ENCODE data around the gene YARS1. TPM values are rescaled to one million over a fixed set of nuclear protein-coding genes. Genes with fewer than 3 reads are reported as not detected.
A peak's percentile ranks its signal among the peaks of the same experiment; 100 is the strongest.

Gene YARS1
- total RNA-seq, 1 donor, result 199 TPM

- no peak overlapping the region for H2AFZ ChIP-seq (ENCODE audit: low read length)
- TF ChIP-seq CTCF (IDR thresholded peaks at IDR 0.05; ENCODE audit: extremely low read depth, low read depth, low read length), result no peak
- no peaks in the 10 kb centered on the region for H3K27me3 ChIP-seq (ENCODE audit: insufficient read depth, low read length)
- H3K27ac ChIP-seq (ENCODE audit: low read depth, low read length), result no peak overlapping the region
- no peaks in the 10 kb centered on the region for H3K9me3 ChIP-seq (ENCODE audit: low read depth, low read length)
- H3K4me3 ChIP-seq (ENCODE audit: insufficient read depth, low read length), result no peak overlapping the region
- H3K4me2 ChIP-seq (ENCODE audit: insufficient read depth, low read length), result no peak overlapping the region
- H3K4me1 ChIP-seq (ENCODE audit: insufficient read depth, low read length), result peaks cover 5% of the 10 kb centered on the region
- peak; percentile 54 for DNase-seq (ENCODE audit: insufficient read length, low spot score, missing footprints)
- H3K79me2 ChIP-seq (ENCODE audit: insufficient read depth, low read length), result no peaks in the 10 kb centered on the region
- no peaks in the 10 kb centered on the region for H3K36me3 ChIP-seq (ENCODE audit: insufficient read depth, low read length)
- no peaks in the 10 kb centered on the region for H4K20me1 ChIP-seq (ENCODE audit: insufficient read depth, low read length)
These were observed 80.1 kb downstream of the YARS1 start for GRCh38 chr1:32736812-32737791.

GRCh38 chr1:32733582-32734321 lies 83.4 kb downstream of the YARS1 start:
- H3K27me3 ChIP-seq (ENCODE audit: insufficient read depth, low read length), result no peaks in the 10 kb centered on the region
- no peaks in the 10 kb centered on the region for H3K36me3 ChIP-seq (ENCODE audit: insufficient read depth, low read length)
- peak overlapping the region; percentile 18 for H2AFZ ChIP-seq (ENCODE audit: low read length)
- peaks cover 4% of the 10 kb centered on the region for H3K4me1 ChIP-seq (ENCODE audit: insufficient read depth, low read length)
- H3K9me3 ChIP-seq (ENCODE audit: low read depth, low read length), result no peaks in the 10 kb centered on the region
- no peaks in the 10 kb centered on the region for H4K20me1 ChIP-seq (ENCODE audit: insufficient read depth, low read length)
- peak; percentile 43 for DNase-seq (ENCODE audit: insufficient read length, low spot score, missing footprints)
- H3K4me2 ChIP-seq (ENCODE audit: insufficient read depth, low read length), result no peak overlapping the region
- no peak overlapping the region for H3K27ac ChIP-seq (ENCODE audit: low read depth, low read length)
- no peaks in the 10 kb centered on the region for H3K79me2 ChIP-seq (ENCODE audit: insufficient read depth, low read length)
- no peak overlapping the region for H3K4me3 ChIP-seq (ENCODE audit: insufficient read depth, low read length)
- no peak for TF ChIP-seq CTCF (IDR thresholded peaks at IDR 0.05; ENCODE audit: extremely low read depth, low read depth, low read length)

- H3K27me3 ChIP-seq (ENCODE audit: insufficient read depth, low read length), result no peaks in the 10 kb centered on the region
- H3K27ac ChIP-seq (ENCODE audit: low read depth, low read length), result no peak overlapping the region
- H4K20me1 ChIP-seq (ENCODE audit: insufficient read depth, low read length), result no peaks in the 10 kb centered on the region
- H3K36me3 ChIP-seq (ENCODE audit: insufficient read depth, low read length), result no peaks in the 10 kb centered on the region
- no peak overlapping the region for H2AFZ ChIP-seq (ENCODE audit: low read length)
- H3K9me3 ChIP-seq (ENCODE audit: low read depth, low read length), result no peaks in the 10 kb centered on the region
- H3K4me1 ChIP-seq (ENCODE audit: insufficient read depth, low read length), result peaks cover 14% of the 10 kb centered on the region
- DNase-seq (ENCODE audit: insufficient read length, low spot score, missing footprints), result peak; percentile 49
- H3K4me2 ChIP-seq (ENCODE audit: insufficient read depth, low read length), result no peak overlapping the region
- H3K4me3 ChIP-seq (ENCODE audit: insufficient read depth, low read length), result no peak overlapping the region
- no peaks in the 10 kb centered on the region for H3K79me2 ChIP-seq (ENCODE audit: insufficient read depth, low read length)
- no peak for TF ChIP-seq CTCF (IDR thresholded peaks at IDR 0.05; ENCODE audit: extremely low read depth, low read depth, low read length)
These were observed 87.7 kb downstream of the YARS1 start for GRCh38 chr1:32729254-32730046.

Data from osteoblast (primary cell).